Measurements from ENCODE around the gene CPLX4. TPM values are rescaled to one million over a fixed set of nuclear protein-coding genes. Genes with fewer than 3 reads are reported as not detected.
A peak's percentile ranks its signal among the peaks of the same experiment; 100 is the strongest.

CPLX4 gene
- polyA plus RNA-seq, 1 donor (not counting 4 experiments of a cell fraction or from before 2014, with no cell fraction given), result not detected

DNA sequence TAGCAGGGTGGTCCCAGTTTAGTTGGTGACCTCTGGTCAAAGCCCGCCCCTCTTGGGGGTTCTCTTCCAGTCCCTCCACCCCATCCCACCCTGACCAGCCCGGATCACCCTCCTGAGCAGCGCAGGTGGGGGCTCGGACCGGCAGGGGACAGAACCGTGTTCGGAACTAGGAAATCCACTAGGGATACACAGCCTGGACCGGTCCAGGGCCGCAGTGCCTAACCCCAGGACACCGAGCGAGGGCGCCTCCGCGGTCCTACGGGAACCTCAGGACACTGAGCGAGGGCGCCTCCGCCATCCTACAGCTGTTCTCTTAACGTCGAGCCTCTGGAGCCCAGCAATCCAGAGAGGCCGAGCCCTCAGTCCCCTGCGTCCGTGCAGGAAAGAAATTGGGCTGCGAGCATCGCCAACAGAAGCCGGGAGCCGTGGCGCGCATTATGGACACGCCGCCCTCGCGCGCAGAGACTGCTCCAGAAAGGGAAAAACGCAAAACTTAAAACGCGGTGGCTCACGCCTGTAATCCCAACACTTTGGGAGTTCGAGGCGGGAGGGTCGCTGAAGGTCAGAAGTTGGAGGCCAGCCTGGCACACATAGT, 53.7 kb downstream of the CPLX4 start:
- Histone ChIP-seq H3K79me2 (ENCODE audit: control insufficient read depth, insufficient read depth, low read length) (no peaks in the 10 kb centered on the region), H3K9me1 (ENCODE audit: control insufficient read depth, extremely low read depth, insufficient read depth, low read length) (peaks cover 2% of the 10 kb centered on the region), H3K4me2 (ENCODE audit: control insufficient read depth, extremely low read depth, insufficient read depth, low read depth, low read length) (peak overlapping the region; percentile 66), H3K27me3 (ENCODE audit: control insufficient read depth, extremely low read depth, insufficient read depth, low read length) (peaks cover 72% of the 10 kb centered on the region), H4K20me1 (ENCODE audit: control insufficient read depth, extremely low read depth, insufficient read depth, low read length) (peaks cover 5% of the 10 kb centered on the region), H2AFZ (ENCODE audit: control insufficient read depth, low read length) (no peak overlapping the region), H3K27ac (ENCODE audit: control insufficient read depth, insufficient read depth, low read length) (no peak overlapping the region), H3K9me3 (ENCODE audit: control insufficient read depth, low read depth, low read length) (no peaks in the 10 kb centered on the region), H3K4me3 (ENCODE audit: control insufficient read depth in 2 of 3, extremely low read depth in 1 of 3, insufficient read depth in 2 of 3, low read depth in 1 of 3, low read length in 3 of 3) (peak overlapping the region in 2 of 3 experiments; percentile 35 to 57), H3K36me3 (ENCODE audit: control insufficient read depth in 2 of 2, extremely low read depth in 1 of 2, insufficient read depth in 2 of 2, low read length in 2 of 2) (no peaks in the 10 kb centered on the region), H3K4me1 (ENCODE audit: control insufficient read depth, extremely low read depth, insufficient read depth, low read length) (peaks cover 16% of the 10 kb centered on the region), H3K9ac (ENCODE audit: control insufficient read depth, extremely low read depth, insufficient read depth, low read length) (no peak overlapping the region)
- no peak for DNase-seq (ENCODE audit: low read depth, low spot score)
- TF ChIP-seq CTCF (optimal IDR thresholded peaks at IDR 0.05 in 1 of 3, IDR thresholded peaks at IDR 0.05 in 1 of 3, conservative IDR thresholded peaks at IDR 0.05 in 1 of 3; ENCODE audit: extremely low read depth in 1 of 3, insufficient read depth in 2 of 3, low read length in 3 of 3) (peak in 1 of 3 experiments; percentile 19), EZH2 (IDR thresholded peaks at IDR 0.05; ENCODE audit: low read length) (no peak)
- dilution Hi-C loops (cut with MboI; ENCODE audit: extremely low pct_ligation_motif_present, low sequenced_read_pairs), result no loop called here
- no peak for FAIRE-seq

DNA sequence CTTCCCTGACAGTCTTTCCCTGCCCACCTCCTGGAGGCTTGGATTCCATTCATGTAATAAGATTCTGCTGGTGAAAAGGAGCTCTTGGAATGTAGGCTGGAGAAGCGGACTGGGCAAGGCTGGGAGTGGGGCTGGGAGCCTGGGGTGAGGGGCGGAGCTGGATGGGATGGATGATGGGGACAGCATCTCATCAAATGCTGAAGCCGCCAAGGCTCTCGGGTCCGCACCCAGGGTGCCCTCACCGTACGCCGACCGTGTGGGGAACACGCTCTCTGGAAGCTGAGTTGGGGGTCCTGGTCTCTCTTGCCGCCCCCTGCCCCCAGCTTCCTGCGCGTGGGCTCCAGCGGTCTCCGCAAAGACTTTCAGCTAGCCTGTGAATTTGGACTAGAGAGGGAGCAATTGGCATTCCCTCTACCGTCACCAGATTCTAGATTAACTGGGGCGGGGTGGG, 54.3 kb downstream of the CPLX4 start:
- Histone ChIP-seq H3K36me3 (ENCODE audit: control insufficient read depth in 2 of 2, extremely low read depth in 1 of 2, insufficient read depth in 2 of 2, low read length in 2 of 2) (no peaks in the 10 kb centered on the region), H3K9me1 (ENCODE audit: control insufficient read depth, extremely low read depth, insufficient read depth, low read length) (peaks cover 2% of the 10 kb centered on the region), H3K27ac (ENCODE audit: control insufficient read depth, insufficient read depth, low read length) (no peak overlapping the region), H3K4me3 (ENCODE audit: control insufficient read depth in 2 of 3, extremely low read depth in 1 of 3, insufficient read depth in 2 of 3, low read depth in 1 of 3, low read length in 3 of 3) (no peak overlapping the region), H3K9ac (ENCODE audit: control insufficient read depth, extremely low read depth, insufficient read depth, low read length) (no peak overlapping the region), H3K79me2 (ENCODE audit: control insufficient read depth, insufficient read depth, low read length) (no peaks in the 10 kb centered on the region), H3K9me3 (ENCODE audit: control insufficient read depth, low read depth, low read length) (no peaks in the 10 kb centered on the region), H2AFZ (ENCODE audit: control insufficient read depth, low read length) (no peak overlapping the region), H3K4me2 (ENCODE audit: control insufficient read depth, extremely low read depth, insufficient read depth, low read depth, low read length) (no peak overlapping the region), H4K20me1 (ENCODE audit: control insufficient read depth, extremely low read depth, insufficient read depth, low read length) (peaks cover 5% of the 10 kb centered on the region), H3K27me3 (ENCODE audit: control insufficient read depth, extremely low read depth, insufficient read depth, low read length) (peaks cover 66% of the 10 kb centered on the region), H3K4me1 (ENCODE audit: control insufficient read depth, extremely low read depth, insufficient read depth, low read length) (peaks cover 16% of the 10 kb centered on the region)
- no peak for TF ChIP-seq CTCF (optimal IDR thresholded peaks at IDR 0.05 in 1 of 3, IDR thresholded peaks at IDR 0.05 in 1 of 3, conservative IDR thresholded peaks at IDR 0.05 in 1 of 3; ENCODE audit: extremely low read depth in 1 of 3, insufficient read depth in 2 of 3, low read length in 3 of 3)
- peak; percentile 44 for TF ChIP-seq EZH2 (IDR thresholded peaks at IDR 0.05; ENCODE audit: low read length)
- dilution Hi-C loops (cut with MboI; ENCODE audit: extremely low pct_ligation_motif_present, low sequenced_read_pairs), result no loop called here
- no peak for DNase-seq (ENCODE audit: low read depth, low spot score)
- FAIRE-seq, result no peak

Measured in keratinocyte (primary cell).